ENCODE results near the gene IPMK.
"Not testable (repeated sequence)": the region's sequence is repeated elsewhere in the genome, so short reads cannot be mapped to it uniquely, and the experiment has no call there.

The IPMK gene

GRCh38 chr10:58171146-58171545 lies 96.5 kb downstream of the IPMK start:
- no peaks in the 10 kb centered on the region for H3K9me3 ChIP-seq (ENCODE audit: control insufficient read depth in 5 of 5, low read length in 5 of 5)
- H3K27ac ChIP-seq (ENCODE audit: low read depth, low read length), result no peak overlapping the region
- no peaks in the 10 kb centered on the region for H3K4me1 ChIP-seq (ENCODE audit: control insufficient read depth in 5 of 5, insufficient read depth in 5 of 5, low read length in 5 of 5)
- H3K4me3 ChIP-seq (ENCODE audit: low read depth in 1 of 5, low read length in 5 of 5), result no peak overlapping the region
- no peak overlapping the region for H3K9ac ChIP-seq (ENCODE audit: low read length in 5 of 5)
- H3K36me3 ChIP-seq (ENCODE audit: control insufficient read depth in 5 of 5, insufficient read depth in 5 of 5, low read length in 5 of 5), result no peaks in the 10 kb centered on the region
- H3K27me3 ChIP-seq (ENCODE audit: control insufficient read depth in 5 of 5, insufficient read depth in 4 of 5, low read length in 5 of 5), result no peaks in the 10 kb centered on the region

DNA sequence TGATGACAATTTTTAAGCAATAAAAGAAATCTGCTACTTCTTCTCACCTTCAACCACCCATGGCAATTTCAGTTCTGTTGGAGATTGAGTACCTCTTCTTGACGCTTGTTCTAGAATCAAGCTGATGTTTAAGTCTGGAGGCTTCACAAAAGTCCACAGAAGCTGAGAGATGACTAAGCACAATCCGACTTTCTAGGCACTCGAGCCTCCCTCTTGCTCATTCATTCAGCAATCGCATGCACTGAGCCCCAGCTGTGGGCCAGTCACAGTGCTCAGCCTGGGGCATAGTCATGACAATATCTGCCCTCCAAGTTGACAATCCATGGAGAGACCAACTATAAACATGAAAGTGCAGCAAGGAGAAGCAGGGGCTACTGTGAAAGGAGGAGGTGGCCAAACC lies 103.2 kb downstream of the IPMK start:
- Histone ChIP-seq H3K27ac (ENCODE audit: low read depth, low read length) (no peak overlapping the region), H3K9me3 (ENCODE audit: control insufficient read depth in 5 of 5, low read length in 5 of 5) (no peaks in the 10 kb centered on the region), H3K4me3 (ENCODE audit: low read depth in 1 of 5, low read length in 5 of 5) (no peak overlapping the region), H3K4me1 (ENCODE audit: control insufficient read depth in 5 of 5, insufficient read depth in 5 of 5, low read length in 5 of 5) (no peaks in the 10 kb centered on the region), H3K9ac (ENCODE audit: low read length in 5 of 5) (no peak overlapping the region), H3K27me3 (ENCODE audit: control insufficient read depth in 5 of 5, insufficient read depth in 4 of 5, low read length in 5 of 5) (peaks cover 0 to 5% (median 0%) of the 10 kb centered on the region in 5 donors), H3K36me3 (ENCODE audit: control insufficient read depth in 5 of 5, insufficient read depth in 5 of 5, low read length in 5 of 5) (no peaks in the 10 kb centered on the region)

DNA sequence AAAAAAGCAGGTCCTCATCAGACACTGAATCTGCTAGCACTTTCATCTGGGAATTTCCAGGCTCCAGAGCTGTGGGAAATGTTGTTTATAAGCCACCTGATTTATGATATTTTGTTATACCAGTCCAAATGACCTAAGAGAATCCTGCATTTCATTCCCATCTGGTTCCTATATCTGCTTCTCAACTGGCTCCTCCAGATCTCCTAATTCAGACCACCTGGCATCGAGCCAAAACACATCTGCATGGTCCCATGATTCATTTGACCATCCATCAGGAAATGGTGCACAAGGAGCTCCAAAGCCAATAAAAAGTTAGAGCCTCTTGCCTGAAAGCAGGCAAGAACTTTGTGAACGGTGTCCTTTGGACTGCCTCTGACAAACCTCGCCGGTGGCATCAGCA lies 108.9 kb downstream of the IPMK start:
- no peaks in the 10 kb centered on the region for H3K27me3 ChIP-seq (ENCODE audit: control insufficient read depth in 5 of 5, insufficient read depth in 4 of 5, low read length in 5 of 5)
- H3K9ac ChIP-seq (ENCODE audit: low read length in 5 of 5), result no peak overlapping the region
- H3K4me3 ChIP-seq (ENCODE audit: low read depth in 1 of 5, low read length in 5 of 5), result no peak overlapping the region
- no peak overlapping the region for H3K27ac ChIP-seq (ENCODE audit: low read depth, low read length)
- no peaks in the 10 kb centered on the region for H3K4me1 ChIP-seq (ENCODE audit: control insufficient read depth in 5 of 5, insufficient read depth in 5 of 5, low read length in 5 of 5)
- H3K36me3 ChIP-seq (ENCODE audit: control insufficient read depth in 5 of 5, insufficient read depth in 5 of 5, low read length in 5 of 5), result no peaks in the 10 kb centered on the region
- H3K9me3 ChIP-seq (ENCODE audit: control insufficient read depth in 5 of 5, low read length in 5 of 5), result no peaks in the 10 kb centered on the region

- Histone ChIP-seq H3K4me1 (ENCODE audit: control insufficient read depth in 5 of 5, insufficient read depth in 5 of 5, low read length in 5 of 5) (no peaks in the 10 kb centered on the region), H3K4me3 (ENCODE audit: low read depth in 1 of 5, low read length in 5 of 5) (no peak overlapping the region), H3K27ac (ENCODE audit: low read depth, low read length) (no peak overlapping the region), H3K9ac (ENCODE audit: low read length in 5 of 5) (no peak overlapping the region), H3K36me3 (ENCODE audit: control insufficient read depth in 5 of 5, insufficient read depth in 5 of 5, low read length in 5 of 5) (no peaks in the 10 kb centered on the region), H3K9me3 (ENCODE audit: control insufficient read depth in 5 of 5, low read length in 5 of 5) (no peaks in the 10 kb centered on the region), H3K27me3 (ENCODE audit: control insufficient read depth in 5 of 5, insufficient read depth in 4 of 5, low read length in 5 of 5) (no peaks in the 10 kb centered on the region)
These were observed 110.5 kb downstream of the IPMK start for GRCh38 chr10:58157076-58157766.

- not testable (repeated sequence) for H3K9me3 ChIP-seq (ENCODE audit: control insufficient read depth in 5 of 5, low read length in 5 of 5); H3K36me3 ChIP-seq (ENCODE audit: control insufficient read depth in 5 of 5, insufficient read depth in 5 of 5, low read length in 5 of 5); H3K9ac ChIP-seq (ENCODE audit: low read length in 5 of 5); H3K4me3 ChIP-seq (ENCODE audit: low read depth in 1 of 5, low read length in 5 of 5); H3K27me3 ChIP-seq (ENCODE audit: control insufficient read depth in 5 of 5, insufficient read depth in 4 of 5, low read length in 5 of 5); H3K27ac ChIP-seq (ENCODE audit: low read depth, low read length); H3K4me1 ChIP-seq (ENCODE audit: control insufficient read depth in 5 of 5, insufficient read depth in 5 of 5, low read length in 5 of 5)
These were observed 111.8 kb downstream of the IPMK start for GRCh38 chr10:58155941-58156340.

GRCh38 chr10:58153751-58154150 lies 113.9 kb downstream of the IPMK start:
- no peaks in the 10 kb centered on the region for H3K27me3 ChIP-seq (ENCODE audit: control insufficient read depth in 5 of 5, insufficient read depth in 4 of 5, low read length in 5 of 5)
- H3K27ac ChIP-seq (ENCODE audit: low read depth, low read length), result no peak overlapping the region

GRCh38 chr10:58152673-58153263 lies 114.9 kb downstream of the IPMK start:
- Histone ChIP-seq H3K4me1 (ENCODE audit: control insufficient read depth in 5 of 5, insufficient read depth in 5 of 5, low read length in 5 of 5) (no peaks in the 10 kb centered on the region), H3K27ac (ENCODE audit: low read depth, low read length) (no peak overlapping the region), H3K36me3 (ENCODE audit: control insufficient read depth in 5 of 5, insufficient read depth in 5 of 5, low read length in 5 of 5) (no peaks in the 10 kb centered on the region), H3K9ac (ENCODE audit: low read length in 5 of 5) (no peak overlapping the region), H3K4me3 (ENCODE audit: low read depth in 1 of 5, low read length in 5 of 5) (no peak overlapping the region), H3K9me3 (ENCODE audit: control insufficient read depth in 5 of 5, low read length in 5 of 5) (no peaks in the 10 kb centered on the region), H3K27me3 (ENCODE audit: control insufficient read depth in 5 of 5, insufficient read depth in 4 of 5, low read length in 5 of 5) (no peaks in the 10 kb centered on the region)

More at GRCh38 chr10:58153751-58154150, 113.9 kb downstream of the IPMK start:
- H3K9me3 ChIP-seq (ENCODE audit: control insufficient read depth in 5 of 5, low read length in 5 of 5), result no peaks in the 10 kb centered on the region
- no peaks in the 10 kb centered on the region for H3K4me1 ChIP-seq (ENCODE audit: control insufficient read depth in 5 of 5, insufficient read depth in 5 of 5, low read length in 5 of 5)
- no peak overlapping the region for H3K4me3 ChIP-seq (ENCODE audit: low read depth in 1 of 5, low read length in 5 of 5)
- no peak overlapping the region for H3K9ac ChIP-seq (ENCODE audit: low read length in 5 of 5)
- no peaks in the 10 kb centered on the region for H3K36me3 ChIP-seq (ENCODE audit: control insufficient read depth in 5 of 5, insufficient read depth in 5 of 5, low read length in 5 of 5)

DNA sequence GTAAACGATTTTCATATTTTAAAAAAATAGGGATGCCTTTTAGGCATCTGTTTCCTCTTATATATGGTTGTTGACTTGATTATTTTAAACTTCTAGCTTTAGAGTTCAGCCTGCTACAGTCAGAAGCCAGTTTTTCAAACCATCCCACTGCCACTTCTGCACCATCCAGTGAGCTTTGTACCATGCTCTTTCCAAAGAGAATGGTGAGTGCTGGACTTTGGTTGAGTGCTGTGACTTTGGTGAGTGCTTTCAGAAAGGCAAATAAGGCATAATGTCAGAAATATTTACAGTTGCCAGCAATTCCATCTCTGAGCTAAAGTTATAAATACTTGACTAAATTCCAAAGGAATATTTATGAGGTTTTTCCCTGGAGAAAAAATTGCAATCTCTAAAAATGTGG lies 117.4 kb downstream of the IPMK start:
- Histone ChIP-seq H3K27ac (ENCODE audit: low read depth, low read length) (no peak overlapping the region), H3K36me3 (ENCODE audit: control insufficient read depth in 5 of 5, insufficient read depth in 5 of 5, low read length in 5 of 5) (no peaks in the 10 kb centered on the region), H3K4me1 (ENCODE audit: control insufficient read depth in 5 of 5, insufficient read depth in 5 of 5, low read length in 5 of 5) (no peaks in the 10 kb centered on the region), H3K27me3 (ENCODE audit: control insufficient read depth in 5 of 5, insufficient read depth in 4 of 5, low read length in 5 of 5) (no peaks in the 10 kb centered on the region), H3K9me3 (ENCODE audit: control insufficient read depth in 5 of 5, low read length in 5 of 5) (no peaks in the 10 kb centered on the region), H3K9ac (ENCODE audit: low read length in 5 of 5) (no peak overlapping the region), H3K4me3 (ENCODE audit: low read depth in 1 of 5, low read length in 5 of 5) (no peak overlapping the region)

- Histone ChIP-seq H3K27me3 (ENCODE audit: control insufficient read depth in 5 of 5, insufficient read depth in 4 of 5, low read length in 5 of 5) (peaks cover 0 to 5% (median 0%) of the 10 kb centered on the region in 5 donors), H3K9ac (ENCODE audit: low read length in 5 of 5) (no peak overlapping the region), H3K36me3 (ENCODE audit: control insufficient read depth in 5 of 5, insufficient read depth in 5 of 5, low read length in 5 of 5) (no peaks in the 10 kb centered on the region), H3K27ac (ENCODE audit: low read depth, low read length) (no peak overlapping the region), H3K4me3 (ENCODE audit: low read depth in 1 of 5, low read length in 5 of 5) (no peak overlapping the region), H3K9me3 (ENCODE audit: control insufficient read depth in 5 of 5, low read length in 5 of 5) (peaks cover 0 to 6% (median 0%) of the 10 kb centered on the region in 5 donors), H3K4me1 (ENCODE audit: control insufficient read depth in 5 of 5, insufficient read depth in 5 of 5, low read length in 5 of 5) (no peaks in the 10 kb centered on the region)
These were observed 123.8 kb downstream of the IPMK start for GRCh38 chr10:58143944-58144343.
